Kidney (tissue), 14 donors: Measurements from ENCODE around the gene BAX. TPM values are rescaled to one million over a fixed set of nuclear protein-coding genes. Genes with fewer than 3 reads are reported as not detected.
A peak's percentile ranks its signal among the peaks of the same experiment; 100 is the strongest.

Source experiments
- DNase-seq, 5 donors: peaks; one replicate each; pipeline ENCODE4 v3.0.0-alpha.2; 2013 to 2020
- FAIRE-seq: peaks from 2 replicates; lab custom pipeline; 2012; peaks lifted over from hg19 to GRCh38; lab: Jason Lieb, UNC
- H3K27ac ChIP-seq, 2 donors: one replicate each; pipeline ENCODE4 v1.7.0; 2013; ENCODE audit warnings: low read depth in 2 of 2, low read length in 2 of 2, inconsistent platforms in 1 of 2
- H3K27me3 ChIP-seq: one replicate; pipeline ENCODE4 v1.7.1; 2013; ENCODE audit warnings: low read length, inconsistent platforms; ENCODE audit not compliant: control insufficient read depth, insufficient read depth
- H3K36me3 ChIP-seq, 3 donors: one replicate each; pipeline versions ENCODE4 v1.7.0 to v1.7.1; 2013; ENCODE audit warnings: low read length in 3 of 3, control low read depth in 1 of 3, inconsistent platforms in 1 of 3; ENCODE audit not compliant: insufficient read depth in 3 of 3, control insufficient read depth in 2 of 3
- H3K4me1 ChIP-seq, 3 donors: one replicate each; pipeline versions ENCODE4 v1.7.0 to v1.7.1; 2013; ENCODE audit warnings: low read length in 3 of 3, inconsistent platforms in 1 of 3, low read depth in 1 of 3; ENCODE audit not compliant: control insufficient read depth in 2 of 3, insufficient read depth in 2 of 3
- H3K4me3 ChIP-seq, 3 donors: one replicate each; pipeline versions ENCODE4 v1.7.0 to v1.8.1; 2013; ENCODE audit warnings: low read length in 3 of 3, control low read depth in 1 of 3, inconsistent platforms in 1 of 3
- H3K9ac ChIP-seq, 3 donors: one replicate each; pipeline versions ENCODE4 v1.7.0 to v1.7.1; 2013; ENCODE audit warnings: low read length in 3 of 3, control low read depth in 1 of 3, inconsistent platforms in 1 of 3
- H3K9me3 ChIP-seq, 3 donors: one replicate each; pipeline versions ENCODE4 v1.7.0 to v1.7.1; 2013; ENCODE audit warnings: low read length in 3 of 3, control low read depth in 1 of 3, inconsistent platforms in 1 of 3; ENCODE audit not compliant: control insufficient read depth in 2 of 3, insufficient read depth in 1 of 3
- intact Hi-C: fragments of 100-400 bp; cut with DNase I; formaldehyde crosslinking; loops from one replicate; pipeline ENCODE4 v1.11.1; 2022
- polyA plus RNA-seq: library from polyadenylated mRNA; stranded (reverse); fragments of 350-450 nt; fragmentation: Illumina TruSeq; extraction: RNeasy Lipid Tissue Mini Kit (QIAGEN cat#74804); gene quantifications from one replicate; pipeline ENCODE4 v1.2.3, GENCODE V29; 2014; ENCODE audit warnings: low read depth, low replicate concordance; ENCODE audit not compliant: insufficient read depth
- total RNA-seq: library from RNA; stranded (reverse); fragmentation: NEBNext Ultra II Directional; extraction: Animal tissue kit (Norgen Biotek cat#: 25700); gene quantifications from one replicate; pipeline ENCODE4 v1.2.1, GENCODE V29; 2021
- TF ChIP-seq, protein P1 (sequence below): IDR thresholded peaks from 3 replicates; pipeline ENCODE4 v1.5.1; 2012; ENCODE audit warnings: mild to moderate bottlenecking, moderate library complexity, borderline replicate concordance; ENCODE audit not compliant: insufficient read depth; ENCODE audit errors: extremely low read depth
- donor health status: control.
- donor health status: control.
- donor health status: control.
- donor health status: control.
- donor health status: control.
- donor health status: DM: yes; HTN: yes; CAD: no.
- donor health status: Normal renal cell carcinoma (clear cell type).

BAX gene
- total and polyA plus RNA-seq, 2 donors from 2014 or later: 76.7 to 141 TPM

DNA sequence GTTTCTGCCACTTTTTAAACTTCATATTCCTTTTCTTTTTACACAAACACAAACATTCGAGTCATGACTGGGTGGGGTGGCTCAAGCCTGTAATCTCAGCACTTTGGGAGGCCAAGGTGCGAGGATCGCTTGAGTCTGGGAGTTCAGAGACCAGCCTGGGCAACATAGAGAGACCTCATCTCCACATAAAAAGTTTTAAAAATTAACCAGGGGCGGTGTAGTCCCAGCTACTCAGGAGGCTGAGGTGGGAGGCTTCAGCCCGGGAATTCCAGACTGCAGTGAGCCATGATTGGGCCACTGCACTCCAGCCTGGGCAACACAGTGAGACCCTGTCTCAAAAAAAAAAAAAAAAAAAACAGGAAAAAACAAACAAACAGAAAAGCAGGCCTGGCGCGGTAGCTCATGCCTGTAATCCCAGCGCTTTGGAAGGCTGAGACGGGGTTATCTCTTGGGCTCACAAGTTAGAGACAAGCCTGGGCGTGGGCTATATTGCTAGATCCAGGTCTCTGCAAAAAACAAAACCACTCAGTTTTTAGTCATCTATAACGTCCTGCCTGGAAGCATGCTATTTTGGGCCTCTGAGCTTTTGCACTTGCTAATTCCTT is 583 bp upstream of the BAX start:
- peaks cover 0 to 7% (median 0%) of the 10 kb centered on the region in 3 donors for H3K4me1 ChIP-seq
- H3K9ac ChIP-seq: peak overlapping the region in 2 of 3 donors; percentile 44 to 67
- TF ChIP-seq, protein P1, sequence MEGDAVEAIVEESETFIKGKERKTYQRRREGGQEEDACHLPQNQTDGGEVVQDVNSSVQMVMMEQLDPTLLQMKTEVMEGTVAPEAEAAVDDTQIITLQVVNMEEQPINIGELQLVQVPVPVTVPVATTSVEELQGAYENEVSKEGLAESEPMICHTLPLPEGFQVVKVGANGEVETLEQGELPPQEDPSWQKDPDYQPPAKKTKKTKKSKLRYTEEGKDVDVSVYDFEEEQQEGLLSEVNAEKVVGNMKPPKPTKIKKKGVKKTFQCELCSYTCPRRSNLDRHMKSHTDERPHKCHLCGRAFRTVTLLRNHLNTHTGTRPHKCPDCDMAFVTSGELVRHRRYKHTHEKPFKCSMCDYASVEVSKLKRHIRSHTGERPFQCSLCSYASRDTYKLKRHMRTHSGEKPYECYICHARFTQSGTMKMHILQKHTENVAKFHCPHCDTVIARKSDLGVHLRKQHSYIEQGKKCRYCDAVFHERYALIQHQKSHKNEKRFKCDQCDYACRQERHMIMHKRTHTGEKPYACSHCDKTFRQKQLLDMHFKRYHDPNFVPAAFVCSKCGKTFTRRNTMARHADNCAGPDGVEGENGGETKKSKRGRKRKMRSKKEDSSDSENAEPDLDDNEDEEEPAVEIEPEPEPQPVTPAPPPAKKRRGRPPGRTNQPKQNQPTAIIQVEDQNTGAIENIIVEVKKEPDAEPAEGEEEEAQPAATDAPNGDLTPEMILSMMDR: no peak
- no peaks in the 10 kb centered on the region for H3K27me3 ChIP-seq
- intact Hi-C loops: no loop called here
- peak overlapping the region in 1 of 2 donors; percentile 74 for H3K27ac ChIP-seq
- no peaks in the 10 kb centered on the region for H3K9me3 ChIP-seq
- H3K36me3 ChIP-seq: peaks cover 0 to 3% (median 2%) of the 10 kb centered on the region in 3 donors
- DNase-seq (peak in 2 of 5 donors; percentile 54 to 57), FAIRE-seq (no peak)
- H3K4me3 ChIP-seq: peak overlapping the region; percentile 71 to 86 (median 81)

DNA sequence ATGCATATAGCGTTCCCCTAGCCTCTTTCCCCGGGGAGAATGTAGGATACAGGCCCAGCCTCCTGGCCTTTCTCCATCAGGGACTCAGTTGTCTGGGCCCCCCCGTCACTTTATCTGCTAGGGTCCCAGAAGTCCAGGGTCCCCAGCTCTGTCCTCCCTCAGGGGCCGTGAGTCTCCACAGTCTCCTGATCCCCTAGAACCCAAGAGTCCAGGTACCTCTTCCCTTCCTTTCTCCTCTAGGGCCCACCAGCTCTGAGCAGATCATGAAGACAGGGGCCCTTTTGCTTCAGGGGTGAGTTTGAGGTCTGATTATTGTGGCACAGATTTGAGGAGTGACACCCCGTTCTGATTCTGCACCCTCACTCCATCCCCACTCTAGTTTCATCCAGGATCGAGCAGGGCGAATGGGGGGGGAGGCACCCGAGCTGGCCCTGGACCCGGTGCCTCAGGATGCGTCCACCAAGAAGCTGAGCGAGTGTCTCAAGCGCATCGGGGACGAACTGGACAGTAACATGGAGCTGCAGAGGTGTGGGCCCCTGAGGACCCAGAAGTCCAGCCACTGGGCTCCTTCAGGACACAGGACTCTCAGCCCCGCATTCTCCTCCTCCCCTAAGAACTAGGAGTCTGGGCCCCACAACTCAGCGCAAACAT is 758 bp downstream of the BAX start:
- FAIRE-seq (no peak), DNase-seq (peak in 2 of 5 donors; percentile 61 to 67)
- Histone ChIP-seq H3K27ac (peak overlapping the region; percentile 15 to 74), H3K4me1 (peaks cover 0 to 7% (median 0%) of the 10 kb centered on the region in 3 donors), H3K36me3 (peaks cover 0 to 3% (median 2%) of the 10 kb centered on the region in 3 donors), H3K9ac (peak overlapping the region; percentile 22 to 91 (median 27)), H3K27me3 (no peaks in the 10 kb centered on the region), H3K9me3 (no peaks in the 10 kb centered on the region), H3K4me3 (peak overlapping the region; percentile 54 to 86 (median 73))
- TF ChIP-seq, protein P1: no peak
- intact Hi-C loops: no loop called here

DNA sequence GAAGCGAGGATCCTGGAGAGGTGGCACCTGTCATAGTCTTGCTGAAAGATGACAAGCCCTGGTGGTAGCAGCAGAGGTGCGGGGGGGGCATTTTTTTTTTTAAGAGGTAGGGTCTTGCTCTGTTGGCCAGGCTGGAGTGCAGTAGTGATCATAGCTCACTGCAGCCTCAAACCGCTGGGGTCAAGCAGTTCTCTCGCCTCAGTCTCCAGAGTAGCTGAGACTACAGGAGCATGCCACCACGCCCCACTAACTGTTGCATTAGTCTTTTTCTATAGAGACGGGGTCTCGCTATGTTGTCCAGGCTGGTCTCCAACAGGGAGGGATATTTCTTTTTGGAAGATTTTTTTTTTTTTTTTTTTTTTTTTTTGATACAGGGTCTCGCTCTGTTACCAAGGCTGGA is 3.3 kb downstream of the BAX start:
- peaks cover 0 to 16% (median 3%) of the 10 kb centered on the region in 3 donors for H3K4me1 ChIP-seq
- H3K27ac ChIP-seq: no peak overlapping the region
- no peak overlapping the region for H3K4me3 ChIP-seq
- no peak for FAIRE-seq
- TF ChIP-seq, protein P1: no peak
- H3K9me3 ChIP-seq: no peaks in the 10 kb centered on the region
- intact Hi-C loops: no loop called here
- H3K27me3 ChIP-seq: no peaks in the 10 kb centered on the region
- H3K36me3 ChIP-seq: peaks cover 0 to 3% (median 2%) of the 10 kb centered on the region in 3 donors
- DNase-seq: no peak
- H3K9ac ChIP-seq: no peak overlapping the region
